ENCODE data around the gene ADNP2.

GRCh38 chr18:80119111-80119510 is 10.0 kb downstream of the ADNP2 start:
- TF ChIP-seq POLR2AphosphoS5 (IDR thresholded peaks at IDR 0.05; ENCODE audit: borderline replicate concordance, low read depth, low read length) (no peak), EZH2 (IDR thresholded peaks at IDR 0.05) (no peak), FOXP2 (optimal IDR thresholded peaks at IDR 0.05; ENCODE audit: control extremely low read depth, extremely low read length, insufficient read depth) (no peak)

All from SK-N-MC (cell line).